ENCODE measurements around the gene NGRN. TPM values are rescaled to one million over a fixed set of nuclear protein-coding genes. Genes with fewer than 3 reads are reported as not detected.

Gene NGRN
- total RNA-seq, 1 experiment from 2014 or later, result 101 TPM

DNA sequence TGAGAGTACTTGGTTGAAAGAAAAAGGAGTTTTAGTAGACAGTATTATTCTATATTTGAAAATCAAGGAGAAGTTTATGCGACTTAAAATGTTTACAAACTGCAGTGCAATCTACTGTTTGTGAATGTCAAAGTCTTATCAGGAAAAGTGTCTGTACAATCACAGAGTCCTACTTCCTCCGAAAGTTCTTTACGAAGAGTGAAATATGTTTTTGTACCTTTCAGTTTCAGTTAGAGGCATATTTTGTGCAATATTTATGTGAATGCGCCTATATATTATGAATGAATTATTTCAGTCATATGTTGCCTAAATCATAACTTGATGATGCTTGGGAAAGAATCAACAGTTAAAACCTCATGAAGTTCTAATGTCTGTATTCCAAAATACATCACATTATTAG lies 31.5 kb downstream of the NGRN start:
- no peak for DNase-seq
- Histone ChIP-seq H3K9me3 (no peaks in the 10 kb centered on the region), H3K4me1 (no peaks in the 10 kb centered on the region), H3K27me3 (replicated peaks; ENCODE audit: control insufficient read depth, insufficient read depth, low read length) (no peaks in the 10 kb centered on the region), H3K36me3 (ENCODE audit: control insufficient read depth, insufficient read depth, low read length) (no peaks in the 10 kb centered on the region), H3K4me3 (ENCODE audit: low read depth, low read length) (no peak overlapping the region)
- Mint-ChIP-seq H3K4me3 (ENCODE audit: unreplicated experiment) (no peak overlapping the region), H3K27ac (ENCODE audit: unreplicated experiment) (no peak overlapping the region), H3K27me3 (ENCODE audit: insufficient read depth, unreplicated experiment) (no peaks in the 10 kb centered on the region), H3K9me3 (ENCODE audit: unreplicated experiment) (no peaks in the 10 kb centered on the region), H3K36me3 (ENCODE audit: insufficient read depth, unreplicated experiment) (no peaks in the 10 kb centered on the region), H3K4me1 (ENCODE audit: low read depth, unreplicated experiment) (peaks cover 7% of the 10 kb centered on the region)
- TF ChIP-seq, protein P1, sequence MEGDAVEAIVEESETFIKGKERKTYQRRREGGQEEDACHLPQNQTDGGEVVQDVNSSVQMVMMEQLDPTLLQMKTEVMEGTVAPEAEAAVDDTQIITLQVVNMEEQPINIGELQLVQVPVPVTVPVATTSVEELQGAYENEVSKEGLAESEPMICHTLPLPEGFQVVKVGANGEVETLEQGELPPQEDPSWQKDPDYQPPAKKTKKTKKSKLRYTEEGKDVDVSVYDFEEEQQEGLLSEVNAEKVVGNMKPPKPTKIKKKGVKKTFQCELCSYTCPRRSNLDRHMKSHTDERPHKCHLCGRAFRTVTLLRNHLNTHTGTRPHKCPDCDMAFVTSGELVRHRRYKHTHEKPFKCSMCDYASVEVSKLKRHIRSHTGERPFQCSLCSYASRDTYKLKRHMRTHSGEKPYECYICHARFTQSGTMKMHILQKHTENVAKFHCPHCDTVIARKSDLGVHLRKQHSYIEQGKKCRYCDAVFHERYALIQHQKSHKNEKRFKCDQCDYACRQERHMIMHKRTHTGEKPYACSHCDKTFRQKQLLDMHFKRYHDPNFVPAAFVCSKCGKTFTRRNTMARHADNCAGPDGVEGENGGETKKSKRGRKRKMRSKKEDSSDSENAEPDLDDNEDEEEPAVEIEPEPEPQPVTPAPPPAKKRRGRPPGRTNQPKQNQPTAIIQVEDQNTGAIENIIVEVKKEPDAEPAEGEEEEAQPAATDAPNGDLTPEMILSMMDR (IDR thresholded peaks at IDR 0.05; ENCODE audit: insufficient read depth in 1 of 2, low read depth in 1 of 2, low read length in 1 of 2, severe bottlenecking in 1 of 2, unreplicated experiment in 1 of 2), result no peak
- TSS peak; percentile 33 for BruUV-seq (replicated peaks)
- POLR2A ChIA-PET, result no interaction called here
- intact Hi-C loops (cut with micrococcal nuclease; ENCODE audit: unreplicated experiment), result no loop called here
- CTCF ChIA-PET, result no interaction called here

DNA sequence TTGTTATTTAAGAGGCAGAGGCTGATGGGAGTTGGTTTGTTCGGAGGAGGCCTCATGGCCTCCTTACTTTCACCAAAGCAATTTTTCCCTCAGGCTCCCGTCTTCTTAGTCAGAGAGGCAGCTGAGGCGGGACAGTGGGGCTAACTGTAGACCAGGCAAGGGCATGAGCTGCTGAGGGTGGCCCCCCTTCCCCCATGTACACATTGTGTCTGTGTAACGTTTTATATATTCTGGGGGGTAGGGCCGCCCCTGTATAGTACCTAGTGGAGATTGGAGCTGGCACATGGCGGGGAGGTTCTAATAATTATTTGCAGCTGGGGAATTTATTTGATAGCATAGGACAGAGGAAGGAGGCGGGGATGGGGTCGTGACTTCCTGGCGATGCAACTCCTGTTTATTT lies 35.1 kb downstream of the NGRN start:
- no peaks in the 10 kb centered on the region for H3K27me3 Mint-ChIP-seq (ENCODE audit: insufficient read depth, unreplicated experiment)

DNA sequence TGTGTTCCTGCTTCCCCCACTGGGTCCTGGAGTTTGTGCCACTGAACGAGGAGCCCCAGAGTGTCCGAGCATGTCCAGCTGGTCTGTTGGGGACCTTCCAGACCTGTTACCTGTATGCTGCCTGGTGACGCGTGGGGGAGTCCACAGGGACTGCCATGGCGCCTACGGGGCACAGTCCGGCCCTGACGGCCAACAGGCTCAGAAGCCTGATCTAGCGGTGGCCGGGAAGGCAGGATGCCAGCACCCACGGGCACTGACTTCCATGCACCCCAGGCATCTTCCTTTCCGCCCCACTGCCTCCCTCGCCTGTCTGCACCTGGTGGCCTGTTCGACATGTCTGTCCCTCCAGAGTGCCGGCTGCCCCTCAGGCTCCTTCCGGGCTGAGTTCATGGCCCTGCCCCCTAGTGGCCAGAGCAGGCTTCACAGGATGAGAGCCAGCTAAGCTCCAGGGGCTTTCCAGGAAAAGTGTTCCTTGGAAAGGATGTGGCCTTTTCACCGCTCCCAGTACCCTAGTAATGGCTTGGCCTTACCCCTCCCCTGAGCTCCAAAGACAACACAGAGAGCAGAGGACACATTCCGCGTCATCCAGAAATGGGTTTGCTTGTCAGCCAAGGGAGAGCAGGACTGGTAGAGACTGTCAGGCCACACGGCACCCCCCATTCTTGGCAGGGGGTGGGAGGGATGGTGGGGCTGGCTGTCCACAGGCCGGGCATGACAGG lies 35.7 kb downstream of the NGRN start:
- CTCF ChIA-PET, result interaction anchor here (0.6 to 2.0 kb wide), 5 partner anchors 10 to 33 kb away, joined by 3 to 6 read pairs (median 3); no protein-coding TSS in a partner anchor
- Histone ChIP-seq H3K27me3 (replicated peaks; ENCODE audit: control insufficient read depth, insufficient read depth, low read length) (no peaks in the 10 kb centered on the region), H3K4me3 (ENCODE audit: low read depth, low read length) (no peak overlapping the region), H3K36me3 (ENCODE audit: control insufficient read depth, insufficient read depth, low read length) (no peaks in the 10 kb centered on the region), H3K4me1 (no peaks in the 10 kb centered on the region), H3K9me3 (no peaks in the 10 kb centered on the region)
- TF ChIP-seq, protein P1 (IDR thresholded peaks at IDR 0.05; ENCODE audit: insufficient read depth in 1 of 2, low read depth in 1 of 2, low read length in 1 of 2, severe bottlenecking in 1 of 2, unreplicated experiment in 1 of 2), result peak; percentile 81 to 84
- peak; percentile 70 to 74 for DNase-seq
- POLR2A ChIA-PET, result no interaction called here
- Mint-ChIP-seq H3K36me3 (ENCODE audit: insufficient read depth, unreplicated experiment) (peaks cover 2% of the 10 kb centered on the region), H3K9me3 (ENCODE audit: unreplicated experiment) (no peaks in the 10 kb centered on the region), H3K4me1 (ENCODE audit: low read depth, unreplicated experiment) (peaks cover 3% of the 10 kb centered on the region), H3K27ac (ENCODE audit: unreplicated experiment) (no peak overlapping the region), H3K27me3 (ENCODE audit: insufficient read depth, unreplicated experiment) (no peaks in the 10 kb centered on the region), H3K4me3 (ENCODE audit: unreplicated experiment) (no peak overlapping the region)
- intact Hi-C loops (cut with micrococcal nuclease; ENCODE audit: unreplicated experiment), result no loop called here
- no TSS peak for BruUV-seq (replicated peaks)

More for the DNA sequence above, 35.1 kb downstream of the NGRN start:
- H3K4me3 Mint-ChIP-seq (ENCODE audit: unreplicated experiment), result no peak overlapping the region
- ChIA-PET CTCF (interaction anchor here (0.6 to 2.0 kb wide), 5 partner anchors 10 to 32 kb away, joined by 3 to 6 read pairs (median 3); no protein-coding TSS in a partner anchor), POLR2A (no interaction called here)
- H3K36me3 Mint-ChIP-seq (ENCODE audit: insufficient read depth, unreplicated experiment), result no peaks in the 10 kb centered on the region
- intact Hi-C loops (cut with micrococcal nuclease; ENCODE audit: unreplicated experiment), result no loop called here
- BruUV-seq (replicated peaks), result no TSS peak
- Histone ChIP-seq H3K4me1 (no peaks in the 10 kb centered on the region), H3K9me3 (no peaks in the 10 kb centered on the region), H3K27me3 (replicated peaks; ENCODE audit: control insufficient read depth, insufficient read depth, low read length) (no peaks in the 10 kb centered on the region), H3K4me3 (ENCODE audit: low read depth, low read length) (no peak overlapping the region), H3K36me3 (ENCODE audit: control insufficient read depth, insufficient read depth, low read length) (no peaks in the 10 kb centered on the region)
- TF ChIP-seq, protein P1 (IDR thresholded peaks at IDR 0.05; ENCODE audit: insufficient read depth in 1 of 2, low read depth in 1 of 2, low read length in 1 of 2, severe bottlenecking in 1 of 2, unreplicated experiment in 1 of 2), result no peak
- no peak for DNase-seq
- no peaks in the 10 kb centered on the region for H3K9me3 Mint-ChIP-seq (ENCODE audit: unreplicated experiment)
- no peaks in the 10 kb centered on the region for H3K4me1 Mint-ChIP-seq (ENCODE audit: low read depth, unreplicated experiment)
- no peak overlapping the region for H3K27ac Mint-ChIP-seq (ENCODE audit: unreplicated experiment)

Measured in Caco-2 (cell line).